Thyroid gland (tissue), 4 donors: ENCODE data around the gene ZMYM3. TPM values are rescaled to one million over a fixed set of nuclear protein-coding genes. Genes with fewer than 3 reads are reported as not detected.
"Not testable (repeated sequence)": the region's sequence is repeated elsewhere in the genome, so short reads cannot be mapped to it uniquely, and the experiment has no call there.

Experiments
- DNase-seq, 2 donors: peaks; one replicate each; pipeline ENCODE4 v3.0.0-alpha.2; 2019
- H3K27ac ChIP-seq, 3 donors: fragments of 200-600 bp; sonication (generic); 1 replicate in 2 of 3; 2 replicates in 1 of 3; pipeline ENCODE4 v1.5.1; 2016 to 2019; ENCODE audit warnings: mild to moderate bottlenecking in 1 of 3, moderate library complexity in 1 of 3
- H3K27me3 ChIP-seq: fragments of 200-600 bp; sonication (generic); one replicate; pipeline ENCODE4 v1.5.1; 2019
- H3K36me3 ChIP-seq, 2 donors: fragments of 200-600 bp; sonication (generic); one replicate each; pipeline ENCODE4 v1.5.1; 2016 to 2019
- H3K4me1 ChIP-seq, 2 donors: fragments of 200-600 bp; sonication (generic); one replicate each; pipeline ENCODE4 v1.5.1; 2017 to 2019
- H3K4me3 ChIP-seq, 3 donors: fragments of 200-600 bp; sonication (generic); replicated peaks in 1 of 3; 1 replicate in 2 of 3; 2 replicates in 1 of 3; pipeline ENCODE4 v1.5.1; 2016; ENCODE audit warnings: mild to moderate bottlenecking in 1 of 3
- H3K9me3 ChIP-seq: fragments of 200-600 bp; sonication (generic); one replicate; pipeline ENCODE4 v1.5.1; 2017
- CTCF ChIP-seq, 6 experiments: fragments of 200-600 bp in 3 of 6; fragments of 450-650 bp in 3 of 6; sonication (generic) in 3 of 6; IDR thresholded peaks; one replicate each; pipeline ENCODE4 v1.5.1; 2016 to 2019; ENCODE audit warnings: antibody characterized with exemption in 6 of 6, mild to moderate bottlenecking in 2 of 6, inconsistent platforms in 1 of 6, moderate library complexity in 1 of 6
- POLR2A ChIP-seq, 2 donors: fragments of 450-650 bp; IDR thresholded peaks; one replicate each; pipeline ENCODE4 v1.6.1; 2017; ENCODE audit warnings: antibody characterized with exemption in 2 of 2, mild to moderate bottlenecking in 2 of 2, moderate library complexity in 1 of 2
- WGBS, 2 donors: methylation state at CpG; one replicate each; pipeline ENCODE4 v1.1.5; 2017; 5-methylcytosine and 5-hydroxymethylcytosine counted together
- intact Hi-C: fragments of 100-400 bp; cut with DNase I; formaldehyde crosslinking; loops from one replicate; pipeline ENCODE4 v1.15.1; 2023
- total RNA-seq, 4 donors: library from RNA; depleted of rRNA; stranded (reverse); fragments of >200 nt; gene quantifications; one replicate each; pipeline ENCODE4 v1.2.3, GENCODE V29; 2016

Gene ZMYM3
- 10 to 100 TPM; 17.7 to 27.4 (median 20.5) TPM for total RNA-seq

- Histone ChIP-seq H3K36me3 (peaks cover 6% of the 10 kb centered on the region in 2 donors), H3K27me3 (no peaks in the 10 kb centered on the region), H3K9me3 (no peaks in the 10 kb centered on the region), H3K4me1 (peaks cover 9 to 15% of the 10 kb centered on the region in 2 donors), H3K27ac (peak within 1 kb of the TSS; percentile 66 to 82 (median 80)), H3K4me3 (peak within 1 kb of the TSS; percentile 26 to 64 (median 48))
- WGBS, 2 donors: 0% methylated on average over 15 to 20 of the region's 54 CpGs
- TF ChIP-seq CTCF (IDR thresholded peaks at IDR 0.05): peak in 1 of 6 experiments; percentile 10
- TF ChIP-seq POLR2A (IDR thresholded peaks at IDR 0.05): peak in 1 of 2 donors; percentile 63
- intact Hi-C loops: no loop called here
- peak; percentile 87 to 88 for DNase-seq
Measured at GRCh38 chrX:71254092-71254963, at the start of gene ZMYM3. TSS of gene ZMYM3 (minus strand) at chrX:71254140. CDS start at chrX:71253255, 885 bp downstream.

GRCh38 chrX:71302461-71303213 lies 48.7 kb upstream of the ZMYM3 start:
- no peaks in the 10 kb centered on the region for H3K9me3 ChIP-seq
- no peak for DNase-seq
- H3K27ac ChIP-seq: no peak overlapping the region
- H3K4me1 ChIP-seq: no peaks in the 10 kb centered on the region
- peaks cover 14 to 23% of the 10 kb centered on the region in 2 donors for H3K36me3 ChIP-seq
- intact Hi-C loops: no loop called here
- H3K27me3 ChIP-seq: no peaks in the 10 kb centered on the region
- WGBS, 2 donors: 77 to 93% methylated on average over 5 of the region's 5 CpGs
- H3K4me3 ChIP-seq: no peak overlapping the region
- TF ChIP-seq POLR2A (IDR thresholded peaks at IDR 0.05) (no peak), CTCF (IDR thresholded peaks at IDR 0.05) (no peak)

GRCh38 chrX:71301195-71301924 lies 47.4 kb upstream of the ZMYM3 start, which contains the start of gene ITGB1BP2:
TSS of gene ITGB1BP2 (plus strand) at chrX:71301750. CDS start at chrX:71301807, 57 bp downstream.
- intact Hi-C loops: no loop called here
- Histone ChIP-seq H3K36me3 (peaks cover 27 to 36% of the 10 kb centered on the region in 2 donors), H3K27me3 (no peaks in the 10 kb centered on the region), H3K9me3 (no peaks in the 10 kb centered on the region), H3K4me3 (no peak within 1 kb of the TSS), H3K27ac (no peak within 1 kb of the TSS), H3K4me1 (no peaks in the 10 kb centered on the region)
- WGBS, 2 donors: 59 to 84% methylated on average over 9 to 10 of the region's 10 CpGs
- peak in 1 of 2 donors; percentile 25 for DNase-seq
- TF ChIP-seq CTCF (IDR thresholded peaks at IDR 0.05): no peak
- TF ChIP-seq POLR2A (IDR thresholded peaks at IDR 0.05): no peak

GRCh38 chrX:71300495-71300894 lies 46.6 kb upstream of the ZMYM3 start:
- WGBS, 2 donors: 79 to 93% methylated on average over 7 of the region's 7 CpGs
- H3K36me3 ChIP-seq: peaks cover 29 to 38% of the 10 kb centered on the region in 2 donors
- DNase-seq, H3K27ac ChIP-seq, intact Hi-C loops, H3K4me1 ChIP-seq, H3K9me3 ChIP-seq, H3K27me3 ChIP-seq, H3K4me3 ChIP-seq: not testable (repeated sequence)

- H3K27ac ChIP-seq, H3K4me3 ChIP-seq, intact Hi-C loops, H3K4me1 ChIP-seq, DNase-seq, H3K9me3 ChIP-seq, H3K27me3 ChIP-seq: not testable (repeated sequence)
- 84 to 91% methylated on average over 7 of the region's 7 CpGs for WGBS, 2 donors
- peaks cover 30 to 42% of the 10 kb centered on the region in 2 donors for H3K36me3 ChIP-seq
Measured at GRCh38 chrX:71300064-71300463, 46.1 kb upstream of the ZMYM3 start.
